Activated CD8-positive, alpha-beta memory T cell treated with anti-CD3 and anti-CD28 coated beads for 24 hours (primary cell): Measurements from ENCODE around the gene KEL.

Experiments
- DNase-seq: peaks from one replicate; pipeline ENCODE4 v3.0.0-alpha.2; 2020

The KEL gene

GRCh38 chr7:142896741-142897379 lies 65.3 kb downstream of the KEL start:
- peak; percentile 13 for DNase-seq

GRCh38 chr7:142896151-142896550 lies 66.0 kb downstream of the KEL start:
- DNase-seq = peak; percentile 19

GRCh38 chr7:142894985-142895593 lies 67.1 kb downstream of the KEL start:
- no peak for DNase-seq

- peak; percentile 32 for DNase-seq
These were observed 67.8 kb downstream of the KEL start for GRCh38 chr7:142894112-142894984.

- DNase-seq = no peak
These were observed 69.2 kb downstream of the KEL start for GRCh38 chr7:142892951-142893350.

GRCh38 chr7:142891490-142892082 lies 70.6 kb downstream of the KEL start:
- peak; percentile 24 for DNase-seq
